SKM-1 (cell line): ENCODE measurements around the gene PPIL1.

ENCODE experiments used
- DNase-seq: peaks from one replicate; lab custom pipeline; 2025; ENCODE audit not compliant: unreplicated experiment; lab: John Stamatoyannopoulos, UW

PPIL1 gene

GRCh38 chr6:36888654-36889481 is 14.3 kb upstream of the PPIL1 start:
- no peak for DNase-seq

GRCh38 chr6:36888115-36888643 is 13.6 kb upstream of the PPIL1 start:
- no peak for DNase-seq

- DNase-seq: no peak
Observed at GRCh38 chr6:36886950-36887618, 12.5 kb upstream of the PPIL1 start.

GRCh38 chr6:36885461-36886401 is 11.1 kb upstream of the PPIL1 start, which contains the start of gene C6orf89:
Gene C6orf89, plus strand, starts transcription at chr6:36885952. Its CDS starts 13,493 bp downstream, at chr6:36899445.
- peak; percentile 98 for DNase-seq

GRCh38 chr6:36884610-36885009 is 10.0 kb upstream of the PPIL1 start:
- no peak for DNase-seq

GRCh38 chr6:36875250-36875633 is 639 bp upstream of the PPIL1 start:
- DNase-seq: no peak

GRCh38 chr6:36873612-36874442 is 776 bp downstream of the PPIL1 start:
- DNase-seq: no peak

GRCh38 chr6:36873115-36873514 is 1.5 kb downstream of the PPIL1 start:
- DNase-seq: no peak

- DNase-seq: no peak
Observed at GRCh38 chr6:36871686-36872085, 2.9 kb downstream of the PPIL1 start.

GRCh38 chr6:36867471-36868224 is 7.0 kb downstream of the PPIL1 start:
- DNase-seq: no peak

- no peak for DNase-seq
Observed at GRCh38 chr6:36865835-36866234, 8.8 kb downstream of the PPIL1 start.

- DNase-seq: no peak
Observed at GRCh38 chr6:36863670-36864540, 10.7 kb downstream of the PPIL1 start.

- no peak for DNase-seq
Observed at GRCh38 chr6:36862848-36863382, 11.7 kb downstream of the PPIL1 start.

- DNase-seq: no peak
Observed at GRCh38 chr6:36862164-36862847, 12.3 kb downstream of the PPIL1 start.

- DNase-seq: no peak
Observed at GRCh38 chr6:36860126-36860525, 14.5 kb downstream of the PPIL1 start.

GRCh38 chr6:36858407-36858981 is 16.1 kb downstream of the PPIL1 start:
- DNase-seq: no peak

- no peak for DNase-seq
Observed at GRCh38 chr6:36857325-36857724, 17.3 kb downstream of the PPIL1 start.
